ENCODE data around the gene KIAA0513.

KIAA0513 gene

DNA sequence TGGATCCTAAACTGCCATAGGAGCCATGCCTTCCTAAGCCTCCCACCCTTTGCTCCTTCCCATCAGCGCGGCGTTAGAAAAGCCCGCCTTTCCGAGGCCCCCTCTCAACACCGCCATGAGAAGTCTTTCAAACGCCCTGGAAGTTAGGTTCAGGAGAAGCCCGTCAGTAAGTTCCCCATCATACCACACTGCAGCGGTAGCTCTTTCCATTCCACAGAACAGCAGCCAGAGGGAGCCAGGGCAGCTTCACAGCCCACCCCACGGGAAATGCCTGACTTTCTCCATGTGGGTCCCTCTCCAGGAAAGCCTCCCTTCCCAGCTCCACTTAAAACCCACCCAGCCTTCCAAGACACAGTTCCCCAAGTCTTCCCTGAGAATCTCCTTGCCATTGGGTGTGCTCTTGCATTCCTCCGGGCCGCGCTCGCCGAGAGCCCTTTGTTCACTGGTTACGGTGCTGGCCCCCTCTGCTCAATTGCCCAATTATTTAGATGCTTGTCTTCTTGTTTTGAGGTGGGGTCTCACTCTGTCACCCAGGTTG lies 28.7 kb downstream of the KIAA0513 start:
- TF ChIP-seq, protein P1, sequence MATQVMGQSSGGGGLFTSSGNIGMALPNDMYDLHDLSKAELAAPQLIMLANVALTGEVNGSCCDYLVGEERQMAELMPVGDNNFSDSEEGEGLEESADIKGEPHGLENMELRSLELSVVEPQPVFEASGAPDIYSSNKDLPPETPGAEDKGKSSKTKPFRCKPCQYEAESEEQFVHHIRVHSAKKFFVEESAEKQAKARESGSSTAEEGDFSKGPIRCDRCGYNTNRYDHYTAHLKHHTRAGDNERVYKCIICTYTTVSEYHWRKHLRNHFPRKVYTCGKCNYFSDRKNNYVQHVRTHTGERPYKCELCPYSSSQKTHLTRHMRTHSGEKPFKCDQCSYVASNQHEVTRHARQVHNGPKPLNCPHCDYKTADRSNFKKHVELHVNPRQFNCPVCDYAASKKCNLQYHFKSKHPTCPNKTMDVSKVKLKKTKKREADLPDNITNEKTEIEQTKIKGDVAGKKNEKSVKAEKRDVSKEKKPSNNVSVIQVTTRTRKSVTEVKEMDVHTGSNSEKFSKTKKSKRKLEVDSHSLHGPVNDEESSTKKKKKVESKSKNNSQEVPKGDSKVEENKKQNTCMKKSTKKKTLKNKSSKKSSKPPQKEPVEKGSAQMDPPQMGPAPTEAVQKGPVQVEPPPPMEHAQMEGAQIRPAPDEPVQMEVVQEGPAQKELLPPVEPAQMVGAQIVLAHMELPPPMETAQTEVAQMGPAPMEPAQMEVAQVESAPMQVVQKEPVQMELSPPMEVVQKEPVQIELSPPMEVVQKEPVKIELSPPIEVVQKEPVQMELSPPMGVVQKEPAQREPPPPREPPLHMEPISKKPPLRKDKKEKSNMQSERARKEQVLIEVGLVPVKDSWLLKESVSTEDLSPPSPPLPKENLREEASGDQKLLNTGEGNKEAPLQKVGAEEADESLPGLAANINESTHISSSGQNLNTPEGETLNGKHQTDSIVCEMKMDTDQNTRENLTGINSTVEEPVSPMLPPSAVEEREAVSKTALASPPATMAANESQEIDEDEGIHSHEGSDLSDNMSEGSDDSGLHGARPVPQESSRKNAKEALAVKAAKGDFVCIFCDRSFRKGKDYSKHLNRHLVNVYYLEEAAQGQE (IDR thresholded peaks at IDR 0.05; ENCODE audit: insufficient read depth in 1 of 2, low read depth in 2 of 2, low read length in 2 of 2), result no peak
- TF ChIP-seq FOXP2 (optimal IDR thresholded peaks at IDR 0.05; ENCODE audit: borderline replicate concordance, extremely low read depth, extremely low read length, insufficient read depth) (no peak), SIN3A (IDR thresholded peaks at IDR 0.05; ENCODE audit: borderline replicate concordance, insufficient read depth, low read length) (no peak), POLR2AphosphoS5 (IDR thresholded peaks at IDR 0.05; ENCODE audit: low read depth, low read length) (no peak), TAF1 (IDR thresholded peaks at IDR 0.05; ENCODE audit: borderline replicate concordance, insufficient read depth, low read length) (no peak)

DNA sequence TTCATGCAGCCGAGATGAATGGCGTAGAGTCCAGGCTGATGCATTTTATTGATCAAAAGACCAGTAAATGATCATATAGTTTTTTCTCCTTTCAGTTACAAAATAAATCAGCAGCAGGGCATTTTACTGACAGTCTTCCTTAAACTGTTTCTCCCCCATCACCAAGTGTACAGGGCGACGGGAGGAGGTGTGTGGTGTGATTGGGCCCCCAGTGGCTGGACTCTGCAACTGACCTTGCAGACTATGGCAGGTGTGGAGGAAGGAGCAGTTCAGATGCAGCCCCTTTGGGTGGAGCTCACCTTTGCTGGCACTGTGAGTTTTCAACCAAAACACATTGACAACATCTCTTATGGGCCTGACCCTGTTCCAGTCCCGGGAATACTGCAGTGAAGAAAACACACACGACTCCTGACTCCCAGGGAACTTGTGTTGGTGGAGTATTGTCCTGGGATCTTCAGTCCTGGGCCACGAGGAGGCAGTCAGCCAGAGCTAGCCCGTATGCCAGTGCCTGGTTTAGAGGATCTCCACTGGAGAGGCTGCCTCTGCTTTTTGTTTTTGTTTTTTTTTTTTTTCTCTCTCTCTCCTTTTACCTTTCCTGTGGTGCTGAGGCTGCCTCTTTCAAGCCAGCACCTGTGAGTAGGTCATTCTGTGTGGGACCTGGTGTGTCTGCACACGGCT lies 29.8 kb downstream of the KIAA0513 start:
- TF ChIP-seq, protein P1 (IDR thresholded peaks at IDR 0.05; ENCODE audit: insufficient read depth in 1 of 2, low read depth in 2 of 2, low read length in 2 of 2), result no peak

DNA sequence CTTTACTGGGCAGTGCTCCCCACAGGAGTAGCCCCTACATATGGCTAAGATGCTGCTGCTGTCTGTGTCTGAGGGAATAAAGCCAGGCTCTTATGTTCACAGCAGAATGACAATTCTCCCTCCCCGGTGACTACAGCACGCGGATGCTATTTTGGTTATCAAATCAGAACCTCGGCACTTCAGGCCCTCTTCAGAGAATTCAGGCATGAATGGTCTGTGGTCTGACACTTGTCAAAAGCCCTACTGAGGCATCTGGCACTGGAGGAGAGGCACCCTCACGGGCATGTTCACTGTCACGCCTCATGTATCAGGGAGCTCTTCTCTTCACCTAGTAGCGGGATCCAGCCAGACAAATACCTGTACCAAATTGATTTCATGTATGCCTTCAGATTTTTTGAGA lies 30.4 kb downstream of the KIAA0513 start:
- TF ChIP-seq POLR2AphosphoS5 (IDR thresholded peaks at IDR 0.05; ENCODE audit: low read depth, low read length), result no peak
- TF ChIP-seq TAF1 (IDR thresholded peaks at IDR 0.05; ENCODE audit: borderline replicate concordance, insufficient read depth, low read length), result no peak
- TF ChIP-seq, protein P1 (IDR thresholded peaks at IDR 0.05; ENCODE audit: insufficient read depth in 1 of 2, low read depth in 2 of 2, low read length in 2 of 2), result no peak
- no peak for TF ChIP-seq SIN3A (IDR thresholded peaks at IDR 0.05; ENCODE audit: borderline replicate concordance, insufficient read depth, low read length)
- no peak for TF ChIP-seq FOXP2 (optimal IDR thresholded peaks at IDR 0.05; ENCODE audit: borderline replicate concordance, extremely low read depth, extremely low read length, insufficient read depth)

DNA sequence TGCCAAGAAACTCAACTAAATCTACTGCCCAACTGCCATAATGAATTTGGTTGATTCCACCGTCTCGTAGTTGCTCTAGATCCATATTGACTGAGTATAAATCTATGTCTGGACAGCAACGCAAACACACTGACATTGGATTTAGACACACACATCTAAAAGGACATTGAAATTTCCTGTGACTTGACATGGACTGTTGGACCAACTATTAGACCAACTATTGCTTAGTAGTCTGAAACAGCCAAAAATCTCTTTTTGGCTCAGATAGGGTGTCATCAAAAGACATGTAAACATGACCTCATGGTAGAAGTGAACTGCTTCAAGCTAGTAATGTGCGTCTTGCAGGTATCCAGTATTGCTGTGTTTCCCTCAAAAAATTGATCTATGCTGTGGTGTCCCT lies 31.3 kb downstream of the KIAA0513 start:
- TF ChIP-seq, protein P1 (IDR thresholded peaks at IDR 0.05; ENCODE audit: insufficient read depth in 1 of 2, low read depth in 2 of 2, low read length in 2 of 2), result no peak
- TF ChIP-seq SIN3A (IDR thresholded peaks at IDR 0.05; ENCODE audit: borderline replicate concordance, insufficient read depth, low read length), result no peak
- TF ChIP-seq TAF1 (IDR thresholded peaks at IDR 0.05; ENCODE audit: borderline replicate concordance, insufficient read depth, low read length), result no peak
- TF ChIP-seq POLR2AphosphoS5 (IDR thresholded peaks at IDR 0.05; ENCODE audit: low read depth, low read length), result no peak
- TF ChIP-seq FOXP2 (optimal IDR thresholded peaks at IDR 0.05; ENCODE audit: borderline replicate concordance, extremely low read depth, extremely low read length, insufficient read depth), result no peak

- TF ChIP-seq FOXP2 (optimal IDR thresholded peaks at IDR 0.05; ENCODE audit: borderline replicate concordance, extremely low read depth, extremely low read length, insufficient read depth), result no peak
- TF ChIP-seq SIN3A (IDR thresholded peaks at IDR 0.05; ENCODE audit: borderline replicate concordance, insufficient read depth, low read length), result no peak
- TF ChIP-seq, protein P1 (IDR thresholded peaks at IDR 0.05; ENCODE audit: insufficient read depth in 1 of 2, low read depth in 2 of 2, low read length in 2 of 2), result no peak
- no peak for TF ChIP-seq TAF1 (IDR thresholded peaks at IDR 0.05; ENCODE audit: borderline replicate concordance, insufficient read depth, low read length)
- no peak for TF ChIP-seq POLR2AphosphoS5 (IDR thresholded peaks at IDR 0.05; ENCODE audit: low read depth, low read length)
Measured at GRCh38 chr16:85061566-85061965, 34.0 kb downstream of the KIAA0513 start.
